ENCODE results near the gene ARID1B. TPM values are rescaled to one million over a fixed set of nuclear protein-coding genes. Genes with fewer than 3 reads are reported as not detected.

ARID1B gene
- 60.2 and 67.0 TPM in 2 replicates for total RNA-seq
- polyA plus RNA-seq, result 32.9 and 47.5 TPM in 2 replicates

DNA sequence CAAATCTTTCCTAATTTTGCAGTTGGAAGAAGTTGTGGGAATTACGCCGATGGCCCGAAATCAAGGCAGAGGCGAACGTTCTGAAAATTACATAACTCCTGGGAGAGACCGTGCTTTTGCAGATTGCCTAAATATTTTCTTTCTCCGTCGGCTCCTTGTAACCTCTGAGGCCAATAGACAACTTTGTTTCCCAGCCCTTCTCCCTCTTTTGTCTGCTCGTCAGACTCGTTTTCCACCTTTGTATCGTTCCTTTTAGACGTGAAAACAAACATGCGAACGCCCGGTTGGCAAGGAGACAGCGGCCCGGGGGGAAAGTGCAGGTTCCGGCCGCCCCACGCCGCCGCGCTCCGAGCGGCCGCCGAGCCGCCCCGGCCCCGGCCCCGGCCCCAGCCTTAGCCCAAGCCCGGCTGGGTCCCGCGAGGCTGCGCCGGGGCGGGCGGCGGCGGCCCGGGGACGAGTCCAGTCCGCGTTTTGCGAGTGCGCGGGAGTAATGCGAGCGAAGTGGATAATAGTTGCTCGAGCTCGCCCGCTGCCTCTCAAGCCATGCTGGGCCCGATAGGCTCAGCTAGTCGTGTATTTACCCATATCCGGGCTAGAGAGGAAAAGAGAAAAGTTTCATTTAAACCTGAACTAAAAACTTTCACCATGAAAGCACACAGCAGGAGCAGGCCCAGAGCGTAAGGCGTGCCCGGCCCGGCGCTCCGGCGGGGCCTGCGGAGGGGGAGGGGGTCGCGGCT is at the start of gene ARID1B:
Gene ARID1B (plus strand): TSS at position 539 of the 737 bp plus-strand sequence. CDS start 303 bp downstream, outside the sequence.
- no peaks in the 10 kb centered on the region for H3K36me3 ChIP-seq (replicated peaks; ENCODE audit: insufficient read depth, low read depth)
- TF ChIP-seq EZH2 (IDR thresholded peaks at IDR 0.05; ENCODE audit: borderline replicate concordance), result no peak
- peak within 1 kb of the TSS; percentile 89 for H3K4me2 ChIP-seq
- no peaks in the 10 kb centered on the region for H3K9me3 ChIP-seq (ENCODE audit: low read depth)
- 2% methylated on average over 40 of the region's 65 CpGs for WGBS (ENCODE audit: low lambda C conversion rate, missing lambda C conversion rate)
- H3K4me3 ChIP-seq, result peak within 1 kb of the TSS; percentile 88
- H2AFZ ChIP-seq, result peak within 1 kb of the TSS; percentile 64
- H3K27ac ChIP-seq, result peak within 1 kb of the TSS; percentile 99
- peak; percentile 88 for DNase-seq (ENCODE audit: low spot score)
- peaks cover 13% of the 10 kb centered on the region for H4K20me1 ChIP-seq (ENCODE audit: insufficient read depth, poor library complexity, severe bottlenecking)
- no peaks in the 10 kb centered on the region for H3K9me2 ChIP-seq (replicated peaks; ENCODE audit: insufficient read depth)
- peaks cover 25% of the 10 kb centered on the region for H3K4me1 ChIP-seq (ENCODE audit: insufficient read depth)
- peaks cover 50% of the 10 kb centered on the region for H3K79me2 ChIP-seq
- H3K27me3 ChIP-seq, result no peaks in the 10 kb centered on the region

DNA sequence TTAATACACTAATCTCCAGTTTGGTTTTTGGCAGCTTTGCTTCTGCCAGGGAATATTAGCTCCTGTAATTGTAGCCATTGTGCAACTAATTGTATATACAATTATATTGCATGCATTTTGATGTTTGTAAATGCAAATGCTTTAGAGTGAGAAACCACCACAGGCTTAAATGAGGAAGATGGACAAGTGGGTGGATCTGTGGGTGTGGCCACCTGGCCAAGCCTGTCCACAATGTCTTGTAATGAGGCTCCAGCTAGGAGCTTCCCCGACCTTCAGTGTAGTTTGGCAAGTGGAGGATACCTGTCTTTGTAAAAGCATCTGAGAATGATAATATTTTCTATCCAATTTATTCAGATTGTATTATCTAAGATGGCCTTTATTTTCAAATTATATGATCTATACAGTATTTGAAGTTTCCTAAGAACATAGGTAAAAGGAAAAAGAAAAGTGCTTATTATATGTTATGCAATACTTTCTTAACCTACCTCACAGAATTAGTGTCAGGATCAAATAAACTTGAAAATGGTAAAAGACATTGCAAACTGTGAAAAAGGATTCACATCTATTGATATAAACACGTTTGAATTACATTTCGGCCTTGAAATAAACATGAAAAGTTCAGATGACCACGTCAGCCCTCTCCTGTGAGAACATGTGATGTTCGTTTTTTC is 49.3 kb upstream of the ARID1B start:
- no peak for DNase-seq (ENCODE audit: low spot score)
- Histone ChIP-seq H3K36me3 (replicated peaks; ENCODE audit: insufficient read depth, low read depth) (no peaks in the 10 kb centered on the region), H2AFZ (no peak overlapping the region), H3K79me2 (no peaks in the 10 kb centered on the region), H3K9me2 (replicated peaks; ENCODE audit: insufficient read depth) (no peaks in the 10 kb centered on the region), H4K20me1 (ENCODE audit: insufficient read depth, poor library complexity, severe bottlenecking) (no peaks in the 10 kb centered on the region), H3K4me2 (no peak overlapping the region), H3K4me1 (ENCODE audit: insufficient read depth) (no peaks in the 10 kb centered on the region), H3K27ac (no peak overlapping the region), H3K4me3 (no peak overlapping the region), H3K27me3 (no peaks in the 10 kb centered on the region), H3K9me3 (ENCODE audit: low read depth) (no peaks in the 10 kb centered on the region)
- TF ChIP-seq, protein P1, sequence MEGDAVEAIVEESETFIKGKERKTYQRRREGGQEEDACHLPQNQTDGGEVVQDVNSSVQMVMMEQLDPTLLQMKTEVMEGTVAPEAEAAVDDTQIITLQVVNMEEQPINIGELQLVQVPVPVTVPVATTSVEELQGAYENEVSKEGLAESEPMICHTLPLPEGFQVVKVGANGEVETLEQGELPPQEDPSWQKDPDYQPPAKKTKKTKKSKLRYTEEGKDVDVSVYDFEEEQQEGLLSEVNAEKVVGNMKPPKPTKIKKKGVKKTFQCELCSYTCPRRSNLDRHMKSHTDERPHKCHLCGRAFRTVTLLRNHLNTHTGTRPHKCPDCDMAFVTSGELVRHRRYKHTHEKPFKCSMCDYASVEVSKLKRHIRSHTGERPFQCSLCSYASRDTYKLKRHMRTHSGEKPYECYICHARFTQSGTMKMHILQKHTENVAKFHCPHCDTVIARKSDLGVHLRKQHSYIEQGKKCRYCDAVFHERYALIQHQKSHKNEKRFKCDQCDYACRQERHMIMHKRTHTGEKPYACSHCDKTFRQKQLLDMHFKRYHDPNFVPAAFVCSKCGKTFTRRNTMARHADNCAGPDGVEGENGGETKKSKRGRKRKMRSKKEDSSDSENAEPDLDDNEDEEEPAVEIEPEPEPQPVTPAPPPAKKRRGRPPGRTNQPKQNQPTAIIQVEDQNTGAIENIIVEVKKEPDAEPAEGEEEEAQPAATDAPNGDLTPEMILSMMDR (IDR thresholded peaks at IDR 0.05; ENCODE audit: poor library complexity), result no peak
- TF ChIP-seq EZH2 (IDR thresholded peaks at IDR 0.05; ENCODE audit: borderline replicate concordance), result no peak
- no peak for TF ChIP-seq EZH2phosphoT487 (IDR thresholded peaks at IDR 0.05; ENCODE audit: low read depth, severe bottlenecking, unreplicated experiment)
- 74% methylated on average over 5 of the region's 5 CpGs for WGBS (ENCODE audit: low lambda C conversion rate, missing lambda C conversion rate)

- 82% methylated on average over 2 of the region's 2 CpGs for WGBS (ENCODE audit: low lambda C conversion rate, missing lambda C conversion rate)
- TF ChIP-seq EZH2 (IDR thresholded peaks at IDR 0.05; ENCODE audit: borderline replicate concordance), result no peak
- TF ChIP-seq EZH2phosphoT487 (IDR thresholded peaks at IDR 0.05; ENCODE audit: low read depth, severe bottlenecking, unreplicated experiment), result no peak
- TF ChIP-seq, protein P1 (IDR thresholded peaks at IDR 0.05; ENCODE audit: poor library complexity), result no peak
- no peak overlapping the region for H3K27ac ChIP-seq
Measured at GRCh38 chr6:156729248-156729647, 47.9 kb upstream of the ARID1B start.

DNA sequence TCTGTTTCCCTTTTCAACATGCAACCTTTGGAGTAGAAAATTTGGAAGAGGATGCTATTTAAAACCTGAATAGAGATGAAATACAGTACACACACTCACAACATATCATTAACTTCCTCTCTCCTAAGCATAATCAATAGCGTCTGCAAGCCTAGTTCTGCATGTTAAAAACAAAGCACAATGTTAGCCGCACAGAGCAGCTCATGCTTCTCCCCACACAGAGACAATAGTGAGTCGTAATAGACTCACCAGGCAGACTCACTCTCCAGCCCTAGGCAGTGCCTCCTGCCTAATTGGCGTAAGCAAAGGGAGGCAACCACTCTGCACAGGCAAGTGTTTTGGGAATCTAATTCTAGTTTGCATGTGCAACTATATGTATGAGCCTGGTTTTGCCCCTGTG is 45.8 kb upstream of the ARID1B start:
- no peak for TF ChIP-seq EZH2phosphoT487 (IDR thresholded peaks at IDR 0.05; ENCODE audit: low read depth, severe bottlenecking, unreplicated experiment)
- TF ChIP-seq EZH2 (IDR thresholded peaks at IDR 0.05; ENCODE audit: borderline replicate concordance), result no peak
- H3K4me2 ChIP-seq, result no peak overlapping the region
- no peak overlapping the region for H2AFZ ChIP-seq
- no peaks in the 10 kb centered on the region for H3K9me3 ChIP-seq (ENCODE audit: low read depth)
- WGBS (ENCODE audit: low lambda C conversion rate, missing lambda C conversion rate), result 82% methylated on average over 4 of the region's 4 CpGs
- no peaks in the 10 kb centered on the region for H3K9me2 ChIP-seq (replicated peaks; ENCODE audit: insufficient read depth)
- H3K27me3 ChIP-seq, result no peaks in the 10 kb centered on the region
- no peak for DNase-seq (ENCODE audit: low spot score)
- H3K79me2 ChIP-seq, result no peaks in the 10 kb centered on the region
- no peaks in the 10 kb centered on the region for H4K20me1 ChIP-seq (ENCODE audit: insufficient read depth, poor library complexity, severe bottlenecking)
- no peak overlapping the region for H3K4me3 ChIP-seq
- H3K4me1 ChIP-seq (ENCODE audit: insufficient read depth), result no peaks in the 10 kb centered on the region
- H3K36me3 ChIP-seq (replicated peaks; ENCODE audit: insufficient read depth, low read depth), result no peaks in the 10 kb centered on the region
- H3K27ac ChIP-seq, result no peak overlapping the region

More at GRCh38 chr6:156729248-156729647, 47.9 kb upstream of the ARID1B start:
- Histone ChIP-seq H3K27me3 (no peaks in the 10 kb centered on the region), H4K20me1 (ENCODE audit: insufficient read depth, poor library complexity, severe bottlenecking) (no peaks in the 10 kb centered on the region), H3K9me3 (ENCODE audit: low read depth) (no peaks in the 10 kb centered on the region), H3K9me2 (replicated peaks; ENCODE audit: insufficient read depth) (no peaks in the 10 kb centered on the region), H3K4me2 (no peak overlapping the region), H3K4me1 (ENCODE audit: insufficient read depth) (no peaks in the 10 kb centered on the region), H3K4me3 (no peak overlapping the region), H3K79me2 (no peaks in the 10 kb centered on the region), H2AFZ (no peak overlapping the region), H3K36me3 (replicated peaks; ENCODE audit: insufficient read depth, low read depth) (no peaks in the 10 kb centered on the region)
- no peak for DNase-seq (ENCODE audit: low spot score)
